Panc1 (cell line): ENCODE data around the gene PFN4. TPM values are rescaled to one million over a fixed set of nuclear protein-coding genes. Genes with fewer than 3 reads are reported as not detected.
"Not testable (repeated sequence)": the region's sequence is repeated elsewhere in the genome, so short reads cannot be mapped to it uniquely, and the experiment has no call there.

Experiments used
- ATAC-seq: fragments of 200-7000 bp; cut with Tn5 transposase; 2 replicates; pipeline ENCODE4 v1.9.1; 2020; ENCODE audit warnings: mild to moderate bottlenecking, moderate library complexity
- BruUV-seq: library from RNA; stranded (reverse); fragments of 400-500 nt; replicated peaks from 2 replicates; lab custom pipeline; 2021; lab: Mats Ljungman, UMichigan
- CTCF ChIA-PET: fragments of 300-600 bp; sonication (Branson Sonifier 250); formaldehyde crosslinking; loops from one replicate; lab custom pipeline; 2022; ENCODE audit warnings: antibody characterized with exemption; lab: Charles Lee
- POLR2A ChIA-PET: fragments of 300-600 bp; sonication (Branson Sonifier 250); formaldehyde crosslinking; loops from one replicate; lab custom pipeline; 2022; ENCODE audit warnings: antibody characterized with exemption; lab: Charles Lee
- DNase-seq: peaks from one replicate; pipeline ENCODE4 v3.0.0-alpha.2; 2010; ENCODE audit warnings: low read depth, low spot score
- H3K27ac ChIP-seq: 2 replicates; pipeline ENCODE4 v1.5.1; 2011; ENCODE audit warnings: mild to moderate bottlenecking, low read length, inconsistent platforms
- H3K27me3 ChIP-seq: fragments of 200-500 bp; sonication (Bioruptor generic); 2 replicates; pipeline ENCODE4 v1.6.0; 2014; ENCODE audit warnings: low read length, inconsistent platforms; ENCODE audit not compliant: control insufficient read depth, insufficient read depth
- H3K36me3 ChIP-seq: fragments of 200-500 bp; sonication (Bioruptor generic); 2 replicates; pipeline ENCODE4 v1.5.1; 2014; ENCODE audit warnings: inconsistent platforms, mild to moderate bottlenecking, low read length, moderate library complexity; ENCODE audit not compliant: control insufficient read depth, insufficient read depth
- H3K4me1 ChIP-seq: 2 replicates; pipeline ENCODE4 v1.5.1; 2011; ENCODE audit warnings: inconsistent platforms, mild to moderate bottlenecking, low read length, moderate library complexity; ENCODE audit not compliant: control insufficient read depth, insufficient read depth
- H3K4me3 ChIP-seq, 2 experiments: 2 replicates each; pipeline ENCODE4 v1.5.1; 2011 to 2012; ENCODE audit warnings: low read depth in 2 of 2, low read length in 2 of 2, mild to moderate bottlenecking in 2 of 2, inconsistent platforms in 1 of 2, moderate library complexity in 1 of 2
- H3K9me3 ChIP-seq: fragments of 200-500 bp; sonication (Bioruptor generic); 2 replicates; pipeline ENCODE4 v1.5.1; 2014; ENCODE audit warnings: low read depth, mild to moderate bottlenecking, inconsistent platforms, low read length, moderate library complexity; ENCODE audit not compliant: control insufficient read depth, insufficient read depth
- CTCF ChIP-seq: fragments of 450-650 bp; IDR thresholded peaks from 2 replicates; pipeline ENCODE4 v1.5.1; 2017; ENCODE audit warnings: mild to moderate bottlenecking
- POLR2AphosphoS5 ChIP-seq: IDR thresholded peaks from 2 replicates; pipeline ENCODE4 v1.6.1; 2012; ENCODE audit warnings: mild to moderate bottlenecking, low read depth, low read length, moderate library complexity
- REST ChIP-seq, 2 experiments: IDR thresholded peaks; 2 replicates each; pipeline ENCODE4 v1.6.1; 2011 to 2012; ENCODE audit warnings: low read depth in 2 of 2, control low read depth in 1 of 2, low read length in 1 of 2, mild to moderate bottlenecking in 1 of 2, moderate library complexity in 1 of 2; ENCODE audit not compliant: insufficient read depth in 1 of 2
- SIN3A ChIP-seq: IDR thresholded peaks from 2 replicates; pipeline ENCODE4 v1.6.1; 2012; ENCODE audit warnings: low read depth, mild to moderate bottlenecking, low read length, moderate library complexity, borderline replicate concordance; ENCODE audit not compliant: insufficient read depth
- TCF7L2 ChIP-seq: IDR thresholded peaks from 2 replicates; pipeline ENCODE4 v1.6.1; 2011; ENCODE audit warnings: mild to moderate bottlenecking, low read depth, low read length, inconsistent platforms
- in situ Hi-C: cut with HindIII; loops from 2 replicates; pipeline ENCODE4 v1.10.0; 2016; ENCODE audit warnings: low sequenced_read_pairs, low pct_unique_long_range_greater_than_20kb
- intact Hi-C: fragments of 100-400 bp; cut with micrococcal nuclease; formaldehyde crosslinking; loops from one replicate; pipeline ENCODE4 v1.10.0; 2022; ENCODE audit not compliant: unreplicated experiment
- total RNA-seq: library from RNA; stranded (reverse); gene quantifications from one replicate; pipeline ENCODE4 v1.2.1, GENCODE V29; 2021; ENCODE audit not compliant: unreplicated experiment

The PFN4 gene
- total RNA-seq, 1 experiment from 2014 or later: 1.3 TPM

- Histone ChIP-seq H3K9me3 (no peaks in the 10 kb centered on the region), H3K4me3 (no peak overlapping the region), H3K36me3 (no peaks in the 10 kb centered on the region), H3K27ac (no peak overlapping the region), H3K4me1 (no peaks in the 10 kb centered on the region), H3K27me3 (no peaks in the 10 kb centered on the region)
- no peak for ATAC-seq
- ChIA-PET POLR2A (interaction anchor here (0.6 kb wide), 1 partner anchor 12 kb away, joined by 7 read pairs; no protein-coding TSS in a partner anchor), CTCF (interaction anchor here (0.6 kb wide), 1 partner anchor 1605 kb away, joined by 3 read pairs; no protein-coding TSS in a partner anchor)
- intact Hi-C loops (no loop called here), in situ Hi-C loops (no loop called here)
- no peak for TF ChIP-seq SIN3A
- TF ChIP-seq TCF7L2: no peak
- TF ChIP-seq POLR2AphosphoS5: no peak
- no peak for TF ChIP-seq CTCF
- no peak for TF ChIP-seq REST (IDR thresholded peaks at IDR 0.05; ENCODE audit: insufficient read depth in 1 of 2, low read depth in 2 of 2, low read length in 1 of 2)
- DNase-seq: no peak
- no TSS peak for BruUV-seq
Observed at GRCh38 chr2:24104110-24104650, 19.0 kb downstream of the PFN4 start.

- Histone ChIP-seq H3K4me3 (no peak overlapping the region), H3K4me1 (no peaks in the 10 kb centered on the region), H3K9me3 (no peaks in the 10 kb centered on the region), H3K36me3 (no peaks in the 10 kb centered on the region), H3K27ac (no peak overlapping the region), H3K27me3 (no peaks in the 10 kb centered on the region)
- in situ Hi-C loops (no loop called here), intact Hi-C loops (no loop called here)
- POLR2A ChIA-PET: interaction anchor here (0.6 kb wide), 1 partner anchor 17 kb away, joined by 7 read pairs; no protein-coding TSS in a partner anchor
- no peak for TF ChIP-seq TCF7L2
- no TSS peak for BruUV-seq
- ATAC-seq (no peak), DNase-seq (no peak)
- CTCF ChIA-PET: no interaction called here
Observed at GRCh38 chr2:24102677-24103076, 20.5 kb downstream of the PFN4 start.

GRCh38 chr2:24101992-24102391, 21.1 kb downstream of the PFN4 start:
- Histone ChIP-seq H3K9me3 (no peaks in the 10 kb centered on the region), H3K4me1 (no peaks in the 10 kb centered on the region), H3K27ac (no peak overlapping the region), H3K36me3 (no peaks in the 10 kb centered on the region), H3K4me3 (no peak overlapping the region), H3K27me3 (no peaks in the 10 kb centered on the region)
- BruUV-seq: no TSS peak
- ChIA-PET POLR2A (no interaction called here), CTCF (no interaction called here)
- ATAC-seq (no peak), DNase-seq (no peak)
- in situ Hi-C loops: no loop called here
- TF ChIP-seq REST (IDR thresholded peaks at IDR 0.05; ENCODE audit: insufficient read depth in 1 of 2, low read depth in 2 of 2, low read length in 1 of 2) (no peak), TCF7L2 (no peak)
- intact Hi-C loops: no loop called here

- H3K36me3 ChIP-seq, DNase-seq, H3K27ac ChIP-seq, BruUV-seq, H3K4me3 ChIP-seq, POLR2A ChIA-PET, ATAC-seq, intact Hi-C loops, H3K27me3 ChIP-seq, CTCF ChIA-PET, in situ Hi-C loops, H3K4me1 ChIP-seq, H3K9me3 ChIP-seq: not testable (repeated sequence)
Observed at GRCh38 chr2:24100732-24101131, 22.4 kb downstream of the PFN4 start.
